Small intestine (tissue), 16 donors: ENCODE data around the gene SCML1. TPM values are rescaled to one million over a fixed set of nuclear protein-coding genes. Genes with fewer than 3 reads are reported as not detected.

ENCODE experiments used
- DNase-seq, 2 donors: peaks; one replicate each; pipeline versions ENCODE4 v3.0.0 to v3.0.0-alpha.2; 2013
- FAIRE-seq: peaks from 2 replicates; lab custom pipeline; 2012; peaks lifted over from hg19 to GRCh38; lab: Jason Lieb, UNC
- H3K27ac ChIP-seq, 3 donors: one replicate each; pipeline ENCODE4 v1.5.1; 2013; ENCODE audit warnings: low read length in 2 of 3, mild to moderate bottlenecking in 2 of 3, control low read depth in 1 of 3, inconsistent platforms in 1 of 3, low read depth in 1 of 3, moderate library complexity in 1 of 3
- H3K27me3 ChIP-seq, 3 donors: one replicate each; pipeline ENCODE4 v1.6.1; 2013; ENCODE audit warnings: low read length in 3 of 3, inconsistent platforms in 1 of 3; ENCODE audit not compliant: control insufficient read depth in 3 of 3, insufficient read depth in 3 of 3
- H3K36me3 ChIP-seq, 3 donors: one replicate each; pipeline ENCODE4 v1.6.1; 2013; ENCODE audit warnings: low read length in 3 of 3, inconsistent platforms in 1 of 3, low read depth in 1 of 3, mild to moderate bottlenecking in 1 of 3, moderate library complexity in 1 of 3; ENCODE audit not compliant: control insufficient read depth in 3 of 3, insufficient read depth in 2 of 3
- H3K4me1 ChIP-seq, 3 donors: one replicate each; pipeline ENCODE4 v1.6.1; 2013; ENCODE audit warnings: low read length in 2 of 3, inconsistent platforms in 1 of 3, low read depth in 1 of 3, mild to moderate bottlenecking in 1 of 3, moderate library complexity in 1 of 3; ENCODE audit not compliant: control insufficient read depth in 3 of 3, insufficient read depth in 2 of 3
- H3K4me3 ChIP-seq, 3 donors: one replicate each; pipeline ENCODE4 v1.5.1; 2013; ENCODE audit warnings: low read length in 3 of 3, control low read depth in 1 of 3, inconsistent platforms in 1 of 3, low read depth in 1 of 3, mild to moderate bottlenecking in 1 of 3, moderate library complexity in 1 of 3
- H3K9me3 ChIP-seq, 2 donors: one replicate each; pipeline ENCODE4 v1.6.1; 2013; ENCODE audit warnings: low read depth in 1 of 2, low read length in 1 of 2; ENCODE audit not compliant: control insufficient read depth in 2 of 2, insufficient read depth in 1 of 2
- WGBS, 3 donors: extraction: QIAGEN DNeasy Blood & Tissue Kit; methylation state at CpG; one replicate each; pipeline ENCODE4 v1.1.7; 2013; 5-methylcytosine and 5-hydroxymethylcytosine counted together
- long read RNA-seq, 10 donors: transcript quantifications; one replicate each; lab custom pipeline, GENCODE V29; 2026
- polyA plus RNA-seq, 4 donors: library from polyadenylated mRNA; stranded (reverse) in 3 of 4; unstranded in 1 of 4; fragments of 200-250 nt in 3 of 4; fragments of 120-200 nt in 1 of 4; gene quantifications; one replicate each; pipeline versions ENCODE4 v1.2.1 to v1.2.3, GENCODE V29; 2013
- donor health status: healthy with polysubstance abuse.
- donor health status: control.
- donor health status: control.
- donor health status: Bipolar disorder and iron deficiency.
- donor health status: healthy.

SCML1 gene, protein sequence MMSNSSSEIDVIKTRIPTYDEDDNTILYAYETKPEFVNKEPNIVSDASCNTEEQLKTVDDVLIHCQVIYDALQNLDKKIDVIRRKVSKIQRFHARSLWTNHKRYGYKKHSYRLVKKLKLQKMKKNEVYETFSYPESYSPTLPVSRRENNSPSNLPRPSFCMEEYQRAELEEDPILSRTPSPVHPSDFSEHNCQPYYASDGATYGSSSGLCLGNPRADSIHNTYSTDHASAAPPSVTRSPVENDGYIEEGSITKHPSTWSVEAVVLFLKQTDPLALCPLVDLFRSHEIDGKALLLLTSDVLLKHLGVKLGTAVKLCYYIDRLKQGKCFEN
- polyA plus RNA-seq, result 10 to 100 TPM in 3 of 4 donors, 1 to 10 TPM in 1; 8.1 to 15.5 (median 13.1) TPM
- long read RNA-seq, donor 1, full-length matches to known transcripts, result 8 of 8 reads
- long read RNA-seq, donor 1, partial matches to known transcripts, result 0 of 8 reads
- long read RNA-seq, donor 1, other reads (novel, unspliced or antisense), result 0 of 8 reads
- long read RNA-seq, donor 2, result 0 reads
- long read RNA-seq, donor 3, partial matches to known transcripts, result 12 of 13 reads
- long read RNA-seq, donor 3, other reads (novel, unspliced or antisense), result 0 of 13 reads
- long read RNA-seq, donor 4, result 0 reads
- long read RNA-seq, donor 5, full-length matches to known transcripts, result 1 of 1 reads
- long read RNA-seq, donor 5, partial matches to known transcripts, result 0 of 1 reads
- long read RNA-seq, donor 5, other reads (novel, unspliced or antisense), result 0 of 1 reads
- long read RNA-seq, donor 6, partial matches to known transcripts, result 0 of 2 reads
- long read RNA-seq, donor 6, other reads (novel, unspliced or antisense), result 0 of 2 reads
- long read RNA-seq, donor 7, partial matches to known transcripts, result 0 of 2 reads
- long read RNA-seq, donor 7, other reads (novel, unspliced or antisense), result 0 of 2 reads
- long read RNA-seq, donor 8, result 0 reads
- long read RNA-seq, donor 9, partial matches to known transcripts, result 0 of 1 reads
- long read RNA-seq, donor 9, other reads (novel, unspliced or antisense), result 0 of 1 reads
- long read RNA-seq, donor 10, partial matches to known transcripts, result 13 of 16 reads
- long read RNA-seq, donor 10, other reads (novel, unspliced or antisense), result 0 of 16 reads

DNA sequence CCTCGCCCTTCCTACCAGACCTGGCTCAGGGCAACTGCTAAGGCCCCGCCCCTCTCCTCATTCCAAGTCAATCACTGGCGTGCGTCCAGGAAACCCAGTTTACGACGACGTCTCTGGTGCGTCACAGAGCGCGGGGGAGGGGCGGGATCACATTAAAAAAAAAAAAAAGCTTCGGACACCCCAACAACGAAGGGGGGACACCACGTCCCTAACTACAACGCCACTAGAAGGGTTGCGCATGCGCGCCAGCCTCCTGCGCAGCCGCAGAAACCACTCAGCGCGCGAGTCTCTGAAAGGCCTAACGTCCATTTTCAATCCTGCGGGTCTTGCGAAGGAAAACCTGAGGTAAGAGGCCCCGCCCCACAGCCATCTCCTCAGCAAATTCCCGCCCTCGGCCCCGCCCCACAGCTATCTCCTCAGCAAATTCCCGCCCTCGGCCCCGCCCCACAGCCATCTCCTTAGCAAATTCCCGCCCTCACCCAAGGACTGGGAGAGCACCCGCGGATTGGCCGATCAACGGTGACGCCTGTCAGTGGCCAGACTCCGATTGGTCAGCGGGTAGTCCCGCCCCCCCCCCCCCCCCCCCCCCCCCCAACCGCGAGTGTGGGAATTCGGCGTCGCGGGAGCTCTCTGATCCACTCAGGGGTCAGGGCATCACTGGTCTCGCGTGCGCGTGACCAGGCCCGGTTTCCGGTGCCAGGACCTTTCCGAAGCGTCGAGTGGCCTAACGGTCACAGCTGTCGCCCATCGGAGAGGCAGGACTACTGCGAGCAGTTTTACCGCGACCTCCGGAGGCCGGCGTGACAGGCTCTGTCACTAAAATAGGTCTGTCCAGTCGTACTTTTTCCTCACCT, at the start of gene SCML1:
Gene SCML1 (plus strand): TSS at position 638 of the 854 bp plus-strand sequence. CDS start 6,694 bp downstream, outside the sequence.
- 1 to 52% (median 21%) methylated on average over 39 to 64 of the region's 67 CpGs for WGBS, 3 donors
- H3K9me3 ChIP-seq, result no peaks in the 10 kb centered on the region
- peak within 1 kb of the TSS; percentile 42 to 97 (median 97) for H3K27ac ChIP-seq
- H3K4me3 ChIP-seq, result peak within 1 kb of the TSS; percentile 37 to 77 (median 46)
- H3K4me1 ChIP-seq, result peaks cover 0 to 7% (median 0%) of the 10 kb centered on the region in 3 donors
- peak; percentile 94 to 96 for DNase-seq
- H3K27me3 ChIP-seq, result no peaks in the 10 kb centered on the region
- H3K36me3 ChIP-seq, result peaks cover 0 to 3% (median 0%) of the 10 kb centered on the region in 3 donors
- no peak for FAIRE-seq

DNA sequence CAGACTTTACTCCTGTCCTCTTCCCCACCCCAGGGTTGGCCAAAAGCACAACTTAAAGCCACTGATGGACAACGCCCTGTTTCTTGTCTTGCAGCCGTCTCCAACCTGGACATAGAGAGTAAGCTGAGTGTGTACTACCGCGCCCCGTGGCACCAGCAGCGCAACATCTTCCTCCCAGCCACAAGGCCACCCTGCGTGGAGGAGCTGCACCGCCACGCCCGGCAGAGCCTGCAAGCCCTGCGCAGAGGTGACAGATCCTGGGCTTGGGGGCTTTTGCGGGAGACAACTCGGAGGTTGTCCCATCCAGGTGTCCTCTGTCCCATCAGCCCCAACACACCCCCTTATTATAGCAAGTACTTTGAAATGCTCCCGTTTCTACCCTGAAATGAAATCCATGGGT, 49.6 kb upstream of the SCML1 start:
- Histone ChIP-seq H3K27me3 (no peaks in the 10 kb centered on the region), H3K27ac (no peak overlapping the region), H3K4me1 (peaks cover 0 to 6% (median 0%) of the 10 kb centered on the region in 3 donors), H3K4me3 (no peak overlapping the region), H3K36me3 (peaks cover 0 to 6% (median 0%) of the 10 kb centered on the region in 3 donors), H3K9me3 (no peaks in the 10 kb centered on the region)
- FAIRE-seq (no peak), DNase-seq (no peak)
- 88 to 95% (median 92%) methylated on average over 14 of the region's 14 CpGs for WGBS, 3 donors

- H3K27me3 ChIP-seq, result no peaks in the 10 kb centered on the region
- peaks cover 0 to 6% (median 0%) of the 10 kb centered on the region in 3 donors for H3K4me1 ChIP-seq
- WGBS, 3 donors, result 11 to 41% (median 19%) methylated on average over 4 of the region's 4 CpGs
- DNase-seq, result peak; percentile 57 to 72
- peak; percentile 59 for FAIRE-seq
- no peaks in the 10 kb centered on the region for H3K9me3 ChIP-seq
- peaks cover 0 to 10% (median 0%) of the 10 kb centered on the region in 3 donors for H3K36me3 ChIP-seq
- H3K4me3 ChIP-seq, result no peak overlapping the region
- no peak overlapping the region for H3K27ac ChIP-seq
Observed at GRCh38 chrX:17689971-17690409, 47.3 kb upstream of the SCML1 start.

- DNase-seq (no peak), FAIRE-seq (no peak)
- Histone ChIP-seq H3K9me3 (no peaks in the 10 kb centered on the region), H3K27me3 (no peaks in the 10 kb centered on the region), H3K4me3 (no peak overlapping the region), H3K27ac (no peak overlapping the region), H3K4me1 (peaks cover 0 to 6% (median 0%) of the 10 kb centered on the region in 3 donors), H3K36me3 (peaks cover 0 to 8% (median 0%) of the 10 kb centered on the region in 3 donors)
- 62 to 83% (median 72%) methylated on average over 5 of the region's 5 CpGs for WGBS, 3 donors
Observed at GRCh38 chrX:17692709-17693346, 44.5 kb upstream of the SCML1 start.

DNA sequence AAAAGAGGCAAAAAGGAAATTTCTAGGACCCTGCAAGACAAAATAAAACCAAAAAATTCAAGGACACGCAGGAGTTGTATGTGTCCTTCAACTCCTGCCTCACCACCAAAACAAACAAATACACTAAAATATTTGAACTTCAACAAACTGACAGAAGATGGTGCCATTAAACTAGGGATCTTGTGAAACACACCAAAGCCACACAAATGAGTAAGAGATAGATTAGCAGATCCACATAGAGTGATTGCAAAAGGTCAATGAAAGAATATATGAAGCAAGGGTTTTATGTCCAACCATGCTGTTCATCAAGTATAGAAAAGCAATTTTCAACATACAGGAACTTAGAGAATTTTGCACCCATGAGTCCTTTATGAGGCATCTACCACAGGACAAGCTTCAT, 40.1 kb upstream of the SCML1 start:
- Histone ChIP-seq H3K27ac (no peak overlapping the region), H3K4me1 (no peaks in the 10 kb centered on the region), H3K27me3 (no peaks in the 10 kb centered on the region), H3K4me3 (no peak overlapping the region), H3K36me3 (peaks cover 0 to 5% (median 0%) of the 10 kb centered on the region in 3 donors), H3K9me3 (no peaks in the 10 kb centered on the region)
- FAIRE-seq (no peak), DNase-seq (peak in 1 of 2 donors; percentile 24)
- 61 to 75% (median 68%) methylated on average over 1 of the region's 1 CpG for WGBS, 3 donors

GRCh38 chrX:17700976-17701375, 36.3 kb upstream of the SCML1 start:
- H3K4me1 ChIP-seq, result no peaks in the 10 kb centered on the region
- no peaks in the 10 kb centered on the region for H3K36me3 ChIP-seq
- no peaks in the 10 kb centered on the region for H3K9me3 ChIP-seq
- WGBS, 3 donors, result 57 to 87% (median 82%) methylated on average over 1 of the region's 1 CpG
- no peak overlapping the region for H3K27ac ChIP-seq
- H3K27me3 ChIP-seq, result no peaks in the 10 kb centered on the region
- FAIRE-seq (no peak), DNase-seq (no peak)
- no peak overlapping the region for H3K4me3 ChIP-seq

DNA sequence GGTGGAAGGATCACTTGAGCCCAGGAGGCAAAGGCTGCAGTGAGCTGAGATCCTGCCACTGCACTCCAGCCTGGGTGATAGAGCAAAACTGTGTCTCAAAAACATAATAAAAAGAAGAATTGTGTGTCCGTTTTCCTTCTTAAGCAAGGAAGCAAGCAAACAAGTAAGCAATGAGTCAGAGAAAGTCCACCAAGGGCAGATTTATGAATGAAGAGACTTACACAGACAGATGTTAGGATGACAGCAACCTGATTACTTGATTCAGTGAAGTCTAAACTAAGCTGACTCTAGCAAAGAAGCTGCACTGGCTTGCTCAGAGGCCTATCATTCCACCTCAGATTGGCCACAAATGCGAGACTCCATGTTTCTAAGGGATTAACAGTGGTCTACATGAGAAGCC, 34.1 kb upstream of the SCML1 start:
- no peak for DNase-seq
- no peak for FAIRE-seq
- 55 to 85% (median 82%) methylated on average over 2 of the region's 2 CpGs for WGBS, 3 donors

More for the DNA sequence above, 34.1 kb upstream of the SCML1 start:
- no peaks in the 10 kb centered on the region for H3K9me3 ChIP-seq
- no peaks in the 10 kb centered on the region for H3K27me3 ChIP-seq
- H3K36me3 ChIP-seq, result no peaks in the 10 kb centered on the region
- H3K4me1 ChIP-seq, result no peaks in the 10 kb centered on the region
- no peak overlapping the region for H3K4me3 ChIP-seq
- no peak overlapping the region for H3K27ac ChIP-seq
